GM12873 (cell line): ENCODE data around the gene POFUT2.

Experiments used
- CTCF ChIP-seq: IDR thresholded peaks from 2 replicates; pipeline ENCODE4 v1.5.1; 2012; ENCODE audit warnings: low read depth, mild to moderate bottlenecking, moderate library complexity, low read length, control low read depth; ENCODE audit not compliant: insufficient read depth; ENCODE audit errors: missing control alignments

The POFUT2 gene

GRCh38 chr21:45220071-45220481, 67.6 kb downstream of the POFUT2 start:
- TF ChIP-seq CTCF, result no peak

- no peak for TF ChIP-seq CTCF
These were observed 68.2 kb downstream of the POFUT2 start for GRCh38 chr21:45219517-45219916.

- TF ChIP-seq CTCF, result no peak
These were observed 70.7 kb downstream of the POFUT2 start for GRCh38 chr21:45217010-45217409.

- no peak for TF ChIP-seq CTCF
These were observed 72.5 kb downstream of the POFUT2 start for GRCh38 chr21:45215213-45215612.
